ENCODE data around the gene SYT17.

GRCh38 chr16:19235886-19236285 is 67.8 kb downstream of the SYT17 start:
- TF ChIP-seq TSHZ2 (CRISPR knock-in tag; IDR thresholded peaks at IDR 0.05), result no peak
- TF ChIP-seq PATZ1 (CRISPR knock-in tag; IDR thresholded peaks at IDR 0.05; ENCODE audit: borderline replicate concordance), result no peak
- no peak for TF ChIP-seq ZNF8 (CRISPR knock-in tag; IDR thresholded peaks at IDR 0.05)
- TF ChIP-seq, protein P1, sequence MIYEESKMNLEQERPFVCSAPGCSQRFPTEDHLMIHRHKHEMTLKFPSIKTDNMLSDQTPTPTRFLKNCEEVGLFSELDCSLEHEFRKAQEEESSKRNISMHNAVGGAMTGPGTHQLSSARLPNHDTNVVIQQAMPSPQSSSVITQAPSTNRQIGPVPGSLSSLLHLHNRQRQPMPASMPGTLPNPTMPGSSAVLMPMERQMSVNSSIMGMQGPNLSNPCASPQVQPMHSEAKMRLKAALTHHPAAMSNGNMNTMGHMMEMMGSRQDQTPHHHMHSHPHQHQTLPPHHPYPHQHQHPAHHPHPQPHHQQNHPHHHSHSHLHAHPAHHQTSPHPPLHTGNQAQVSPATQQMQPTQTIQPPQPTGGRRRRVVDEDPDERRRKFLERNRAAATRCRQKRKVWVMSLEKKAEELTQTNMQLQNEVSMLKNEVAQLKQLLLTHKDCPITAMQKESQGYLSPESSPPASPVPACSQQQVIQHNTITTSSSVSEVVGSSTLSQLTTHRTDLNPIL (CRISPR knock-in tag; IDR thresholded peaks at IDR 0.05; ENCODE audit: low read depth), result no peak
- TF ChIP-seq, protein P2, sequence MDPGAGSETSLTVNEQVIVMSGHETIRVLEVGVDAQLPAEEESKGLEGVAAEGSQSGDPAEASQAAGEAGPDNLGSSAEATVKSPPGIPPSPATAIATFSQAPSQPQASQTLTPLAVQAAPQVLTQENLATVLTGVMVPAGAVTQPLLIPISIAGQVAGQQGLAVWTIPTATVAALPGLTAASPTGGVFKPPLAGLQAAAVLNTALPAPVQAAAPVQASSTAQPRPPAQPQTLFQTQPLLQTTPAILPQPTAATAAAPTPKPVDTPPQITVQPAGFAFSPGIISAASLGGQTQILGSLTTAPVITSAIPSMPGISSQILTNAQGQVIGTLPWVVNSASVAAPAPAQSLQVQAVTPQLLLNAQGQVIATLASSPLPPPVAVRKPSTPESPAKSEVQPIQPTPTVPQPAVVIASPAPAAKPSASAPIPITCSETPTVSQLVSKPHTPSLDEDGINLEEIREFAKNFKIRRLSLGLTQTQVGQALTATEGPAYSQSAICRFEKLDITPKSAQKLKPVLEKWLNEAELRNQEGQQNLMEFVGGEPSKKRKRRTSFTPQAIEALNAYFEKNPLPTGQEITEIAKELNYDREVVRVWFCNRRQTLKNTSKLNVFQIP (CRISPR knock-in tag; IDR thresholded peaks at IDR 0.05; ENCODE audit: borderline replicate concordance, low read depth), result no peak
